NCI-H146 treated with DMSO at 0.1 percent for 48 hours (cell line): ENCODE data around the gene NCCRP1.

Experiments
- DNase-seq: peaks from one replicate; lab custom pipeline; 2025; ENCODE audit not compliant: unreplicated experiment; lab: John Stamatoyannopoulos, UW

Gene NCCRP1

DNA sequence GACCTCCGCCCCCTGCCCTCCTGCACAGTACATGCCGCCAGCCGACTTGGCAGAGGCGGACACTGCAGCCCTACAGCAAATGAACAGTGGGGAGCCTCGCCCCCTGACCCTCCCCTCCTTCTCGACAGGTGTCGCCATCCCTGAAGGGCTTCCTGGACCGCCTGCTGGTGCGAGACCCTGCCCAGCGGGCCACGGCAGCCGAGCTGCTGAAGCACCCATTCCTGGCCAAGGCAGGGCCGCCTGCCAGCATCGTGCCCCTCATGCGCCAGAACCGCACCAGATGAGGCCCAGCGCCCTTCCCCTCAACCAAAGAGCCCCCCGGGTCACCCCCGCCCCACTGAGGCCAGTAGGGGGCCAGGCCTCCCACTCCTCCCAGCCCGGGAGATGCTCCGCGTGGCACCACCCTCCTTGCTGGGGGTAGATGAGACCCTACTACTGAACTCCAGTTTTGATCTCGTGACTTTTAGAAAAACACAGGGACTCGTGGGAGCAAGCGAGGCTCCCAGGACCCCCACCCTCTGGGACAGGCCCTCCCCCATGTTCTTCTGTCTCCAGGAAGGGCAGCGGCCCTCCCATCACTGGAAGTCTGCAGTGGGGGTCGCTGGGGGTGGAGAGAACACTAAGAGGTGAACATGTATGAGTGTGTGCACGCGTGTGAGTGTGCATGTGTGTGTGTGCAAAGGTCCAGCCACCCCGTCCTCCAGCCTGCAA, 18.3 kb upstream of the NCCRP1 start:
- no peak for DNase-seq

DNA sequence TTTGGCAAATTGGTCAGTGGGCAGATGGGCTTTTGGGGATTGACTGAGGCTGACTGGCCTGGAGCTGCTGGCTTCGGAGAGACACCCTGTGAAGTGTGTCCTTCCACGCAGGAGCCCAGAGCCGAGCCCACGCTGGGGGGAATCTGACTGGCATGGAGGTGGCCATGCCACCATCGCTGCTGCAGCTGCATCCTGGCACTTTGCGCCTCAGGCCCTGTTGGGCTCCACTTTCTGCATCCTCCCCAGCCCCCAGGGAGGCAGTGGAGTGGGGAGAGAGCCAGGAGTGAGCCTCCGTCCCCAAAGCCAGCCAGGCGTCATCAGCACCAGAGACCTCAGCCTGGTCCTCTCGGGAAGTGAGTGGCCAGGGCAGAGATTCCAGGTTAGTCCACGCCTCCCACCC, 17.0 kb upstream of the NCCRP1 start:
- DNase-seq = no peak

- DNase-seq = no peak
Observed at GRCh38 chr19:39180749-39181148, 16.0 kb upstream of the NCCRP1 start.

- no peak for DNase-seq
Observed at GRCh38 chr19:39181500-39182173, 15.1 kb upstream of the NCCRP1 start.

- DNase-seq = no peak
Observed at GRCh38 chr19:39182174-39182505, 14.6 kb upstream of the NCCRP1 start.

- no peak for DNase-seq
Observed at GRCh38 chr19:39183104-39183503, 13.7 kb upstream of the NCCRP1 start.

- DNase-seq = no peak
Observed at GRCh38 chr19:39186391-39186790, 10.4 kb upstream of the NCCRP1 start.

- DNase-seq = no peak
Observed at GRCh38 chr19:39187552-39187943, 9.2 kb upstream of the NCCRP1 start.

DNA sequence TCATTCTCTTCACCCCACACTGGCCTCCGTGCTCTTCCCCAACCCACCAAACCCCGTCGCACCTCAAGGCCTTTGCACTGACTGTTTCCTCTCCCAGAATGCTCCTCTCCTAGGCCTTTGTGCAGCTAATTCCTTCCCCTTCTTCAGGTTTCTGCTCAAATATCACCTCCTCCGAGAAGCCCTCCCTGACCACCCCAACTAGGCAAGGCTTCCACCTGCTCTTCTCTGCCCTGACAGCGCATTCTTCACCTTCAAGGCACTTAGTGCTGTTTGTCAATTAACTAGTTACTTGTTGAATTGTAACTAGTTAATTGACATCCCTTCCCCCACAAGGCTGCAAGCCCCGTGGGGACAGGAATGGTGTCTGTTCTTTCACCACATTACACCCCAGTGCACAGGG, 7.8 kb upstream of the NCCRP1 start:
- DNase-seq = no peak

DNA sequence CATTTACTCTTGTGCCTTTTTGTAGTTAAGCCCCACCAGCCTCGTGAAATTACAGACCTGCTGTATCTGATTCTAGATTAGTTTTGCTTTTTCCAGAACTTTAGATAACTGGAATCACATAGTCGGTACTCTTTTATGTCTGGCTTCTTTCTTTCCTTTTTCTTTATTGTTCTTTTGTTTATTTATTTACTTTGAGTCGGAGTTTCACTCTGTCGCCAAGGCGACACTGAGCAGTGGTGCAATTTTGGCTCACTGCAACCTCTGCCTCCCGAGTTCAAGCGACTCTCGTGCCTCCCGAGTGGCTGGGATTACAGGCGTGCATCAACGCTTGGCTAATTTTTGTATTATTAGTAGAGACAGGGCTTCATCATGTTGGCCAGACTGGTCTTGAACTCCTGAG, 6.0 kb upstream of the NCCRP1 start:
- DNase-seq = no peak

- DNase-seq = no peak
Observed at GRCh38 chr19:39192846-39193245, 3.9 kb upstream of the NCCRP1 start.

DNA sequence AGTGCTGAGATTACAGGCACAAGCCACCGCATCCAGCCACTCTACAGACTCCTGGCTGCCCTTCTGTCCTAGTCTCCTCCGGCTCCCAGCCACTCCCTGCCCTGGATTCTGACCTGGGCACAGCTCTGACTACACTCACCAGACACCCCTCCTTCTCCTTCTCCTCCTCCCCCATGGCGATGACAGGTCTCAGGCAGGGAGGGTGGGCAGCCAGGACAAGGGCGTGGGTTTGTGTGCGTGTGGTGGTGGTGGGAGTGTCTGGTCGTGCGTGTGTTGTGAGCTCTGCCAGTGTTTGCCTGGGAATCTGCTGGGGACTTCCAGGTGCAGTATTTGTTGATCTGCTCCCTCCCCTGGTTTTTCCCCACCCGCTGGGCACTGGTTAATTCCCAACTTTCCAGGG, 3.0 kb upstream of the NCCRP1 start:
- DNase-seq = no peak

GRCh38 chr19:39194832-39195542, 1.8 kb upstream of the NCCRP1 start:
- no peak for DNase-seq

GRCh38 chr19:39195755-39196154, 1.0 kb upstream of the NCCRP1 start:
- DNase-seq = no peak

DNA sequence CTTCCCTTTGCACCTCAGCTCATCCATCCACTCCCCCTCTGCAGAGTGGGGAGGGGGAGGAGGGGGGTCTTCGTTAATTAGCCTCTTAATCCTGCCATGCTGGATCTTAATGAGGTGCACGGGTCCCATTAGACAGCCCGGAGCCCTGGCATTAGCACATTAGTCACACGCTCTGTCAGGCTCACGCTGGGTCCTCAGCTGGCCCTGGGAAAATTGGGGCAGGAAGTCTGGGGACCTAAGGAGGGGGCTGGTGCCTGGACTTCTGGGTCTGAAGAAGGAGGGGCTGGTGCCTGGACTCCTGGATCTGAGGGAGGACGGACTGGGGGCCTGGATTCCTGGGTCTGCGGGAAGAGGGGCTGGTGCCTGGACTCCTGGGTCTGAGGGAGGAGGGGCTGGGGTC, 444 bp upstream of the NCCRP1 start:
- DNase-seq = no peak

GRCh38 chr19:39197808-39198207, 1.0 kb downstream of the NCCRP1 start:
- DNase-seq = no peak

DNA sequence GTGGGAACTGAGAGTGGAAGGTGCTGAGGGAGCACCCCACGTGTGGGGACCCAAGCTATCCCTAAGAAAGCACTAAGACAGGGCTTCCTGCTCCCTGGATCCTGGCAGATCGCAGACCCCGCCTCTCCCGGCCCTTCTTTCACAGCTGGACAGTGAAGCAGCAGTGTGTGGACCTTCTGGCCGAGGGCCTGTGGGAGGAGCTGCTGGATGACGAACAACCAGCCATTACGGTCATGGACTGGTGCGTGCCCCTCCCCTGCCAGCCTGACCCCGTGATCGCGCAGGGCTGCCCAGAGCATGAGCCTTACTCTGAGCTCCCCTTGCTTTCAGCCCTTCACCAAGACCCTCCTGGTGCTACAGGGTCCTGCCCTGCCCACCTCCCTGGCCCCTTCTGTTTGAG, 2.3 kb downstream of the NCCRP1 start:
- peak; percentile 54 for DNase-seq

- DNase-seq = no peak
Observed at GRCh38 chr19:39200066-39200802, 3.5 kb downstream of the NCCRP1 start.

- DNase-seq = no peak
Observed at GRCh38 chr19:39200803-39201115, 4.0 kb downstream of the NCCRP1 start.

DNA sequence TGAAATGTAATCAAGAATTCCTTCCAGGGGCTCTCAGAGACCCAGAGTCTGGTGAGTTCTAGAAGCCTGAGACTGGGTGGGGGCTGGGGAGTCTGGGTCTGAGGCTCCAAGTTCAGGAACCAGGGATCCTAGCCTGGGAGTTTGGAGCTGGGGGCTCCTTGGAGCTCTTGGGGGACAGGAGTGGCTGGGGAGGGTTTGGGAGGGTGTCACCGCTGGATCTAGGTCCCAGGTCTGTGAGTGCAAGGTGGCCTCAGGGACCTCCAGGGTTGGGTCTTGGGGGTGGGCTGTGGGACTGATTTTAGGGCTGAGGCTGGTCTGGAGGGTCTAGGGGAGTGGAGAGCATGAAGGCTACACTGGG, 6.2 kb downstream of the NCCRP1 start:
- DNase-seq = no peak

- DNase-seq = no peak
Observed at GRCh38 chr19:39203372-39204341, 6.9 kb downstream of the NCCRP1 start, which contains the start of gene SYCN. Gene SYCN (minus strand): TSS chr19:39204263. CDS start chr19:39204254, 9 bp downstream.
